NT2/D1 (cell line): ENCODE results near the gene OTOG.

Experiments used
- DNase-seq: peaks from one replicate; pipeline ENCODE4 v3.0.0-alpha.2; 2011; ENCODE audit warnings: low read depth, low spot score
- H3K27me3 ChIP-seq: 2 replicates; pipeline ENCODE4 v1.6.0; 2011; ENCODE audit warnings: mild to moderate bottlenecking; ENCODE audit not compliant: insufficient read length, insufficient read depth
- H3K36me3 ChIP-seq: 2 replicates; pipeline ENCODE4 v1.6.1; 2011; ENCODE audit warnings: mild to moderate bottlenecking, low read length, mixed read lengths; ENCODE audit not compliant: insufficient read depth, insufficient read length
- H3K4me1 ChIP-seq: 2 replicates; pipeline ENCODE4 v1.5.1; 2011; ENCODE audit not compliant: insufficient read depth, insufficient read length
- H3K4me3 ChIP-seq: 2 replicates; pipeline ENCODE4 v1.5.1; 2011; ENCODE audit warnings: low read depth; ENCODE audit not compliant: insufficient read length
- H3K9ac ChIP-seq: 2 replicates; pipeline ENCODE4 v1.6.0; 2011; ENCODE audit warnings: low read depth; ENCODE audit not compliant: insufficient read length
- H3K9me3 ChIP-seq: 2 replicates; pipeline ENCODE4 v1.5.1; 2011; ENCODE audit warnings: mild to moderate bottlenecking, low read length; ENCODE audit not compliant: insufficient read depth
- SUZ12 ChIP-seq: IDR thresholded peaks from 2 replicates; pipeline ENCODE4 v1.6.1; 2011; ENCODE audit not compliant: insufficient read length, insufficient read depth; ENCODE audit errors: extremely low read depth
- YY1 ChIP-seq: IDR thresholded peaks from 2 replicates; pipeline ENCODE4 v1.6.1; 2011; ENCODE audit not compliant: insufficient read length, insufficient read depth
- ZNF274 ChIP-seq: IDR thresholded peaks from 2 replicates; pipeline ENCODE4 v1.6.1; 2011; ENCODE audit warnings: mild to moderate bottlenecking, low read depth, low read length

Gene OTOG

DNA sequence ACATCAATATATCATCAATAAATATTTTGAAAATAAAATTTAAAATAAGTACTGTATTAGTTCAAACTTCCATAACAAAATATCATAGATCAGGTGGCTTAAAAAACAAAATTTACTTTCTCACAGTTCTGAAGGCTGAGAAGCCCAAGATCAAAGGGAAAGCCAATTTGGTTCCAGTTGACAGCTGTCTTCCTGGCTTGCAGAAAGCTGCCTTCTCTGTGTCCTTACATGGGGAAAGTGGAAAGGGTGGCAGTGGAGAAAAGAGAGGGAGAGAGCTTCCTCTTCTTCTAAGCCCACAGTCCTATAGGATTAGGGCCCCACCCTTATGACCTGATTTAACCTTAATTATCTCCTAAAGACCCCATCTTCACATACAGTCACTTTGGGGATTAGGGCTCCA is 121.1 kb downstream of the OTOG start:
- no peaks in the 10 kb centered on the region for H3K36me3 ChIP-seq
- no peaks in the 10 kb centered on the region for H3K9me3 ChIP-seq
- no peak overlapping the region for H3K4me3 ChIP-seq
- TF ChIP-seq ZNF274 (no peak), YY1 (no peak), SUZ12 (no peak)
- no peak overlapping the region for H3K9ac ChIP-seq
- no peak for DNase-seq
- peaks cover 21% of the 10 kb centered on the region for H3K27me3 ChIP-seq
- no peaks in the 10 kb centered on the region for H3K4me1 ChIP-seq

DNA sequence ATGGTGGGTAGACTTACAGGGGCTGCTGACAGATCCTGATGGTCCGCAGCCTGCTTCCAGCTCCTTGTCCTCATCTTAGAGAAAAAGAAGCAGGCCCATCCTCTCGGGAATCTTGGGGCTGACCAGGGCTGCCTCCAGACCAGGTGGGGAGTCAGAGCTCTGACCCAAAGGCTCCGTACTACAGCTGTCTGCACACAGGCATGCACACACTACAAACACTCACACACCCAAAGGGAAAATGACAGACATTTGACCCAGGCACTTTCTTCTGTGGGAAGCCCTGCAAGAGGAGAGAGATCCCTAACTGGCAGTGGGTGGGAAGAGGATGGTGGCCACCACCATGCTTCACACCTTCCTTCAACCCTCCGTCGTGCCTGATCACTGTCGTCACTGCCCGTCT is 125.4 kb downstream of the OTOG start:
- Histone ChIP-seq H3K27me3 (peaks cover 30% of the 10 kb centered on the region), H3K4me1 (no peaks in the 10 kb centered on the region), H3K9me3 (peaks cover 5% of the 10 kb centered on the region), H3K36me3 (no peaks in the 10 kb centered on the region), H3K4me3 (no peak overlapping the region), H3K9ac (no peak overlapping the region)
- TF ChIP-seq YY1 (no peak), SUZ12 (no peak), ZNF274 (no peak)
- DNase-seq = no peak

DNA sequence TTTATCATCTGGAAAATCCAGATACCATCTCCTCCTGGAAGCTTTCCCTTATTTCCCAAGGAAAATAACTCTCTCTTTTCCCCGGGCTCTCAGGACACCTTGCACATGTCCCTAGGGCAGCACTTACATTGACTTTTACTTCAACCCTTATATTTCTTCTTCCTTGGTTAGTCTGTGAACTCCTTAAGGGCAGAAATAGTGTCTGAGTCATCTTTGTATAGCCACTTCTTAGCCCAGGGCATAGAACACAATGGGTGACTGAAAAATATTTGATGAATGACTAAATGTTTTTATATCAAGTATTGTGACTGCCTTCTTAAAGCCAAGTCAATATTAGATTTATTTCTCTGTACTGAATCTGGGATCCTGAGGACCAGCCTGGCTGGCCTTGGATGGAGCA is 126.9 kb downstream of the OTOG start:
- no peak for DNase-seq
- no peak overlapping the region for H3K9ac ChIP-seq
- H3K27me3 ChIP-seq = peaks cover 30% of the 10 kb centered on the region
- no peaks in the 10 kb centered on the region for H3K4me1 ChIP-seq
- TF ChIP-seq ZNF274 (no peak), YY1 (no peak), SUZ12 (no peak)
- H3K9me3 ChIP-seq = peaks cover 8% of the 10 kb centered on the region
- H3K4me3 ChIP-seq = no peak overlapping the region
- H3K36me3 ChIP-seq = no peaks in the 10 kb centered on the region

DNA sequence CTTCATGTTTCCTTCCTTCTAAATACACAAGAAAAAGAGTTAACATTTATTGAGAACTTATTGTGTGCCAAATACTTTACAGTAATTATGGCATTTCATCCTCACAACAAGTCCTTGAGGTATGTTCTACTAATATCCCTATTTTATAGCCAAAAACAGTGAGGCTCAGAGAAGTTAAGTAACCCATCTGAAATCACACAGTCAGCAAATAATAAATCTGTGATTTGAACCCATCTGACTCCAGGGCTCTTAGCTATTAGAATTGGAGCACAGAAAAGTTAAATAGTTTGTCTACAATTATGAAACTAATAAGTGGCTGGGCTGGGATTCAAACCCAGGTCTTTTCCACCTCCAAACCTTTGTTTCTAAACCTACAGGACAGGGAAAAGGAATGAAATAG is 135.8 kb downstream of the OTOG start:
- TF ChIP-seq ZNF274 (no peak), YY1 (no peak), SUZ12 (no peak)

DNA sequence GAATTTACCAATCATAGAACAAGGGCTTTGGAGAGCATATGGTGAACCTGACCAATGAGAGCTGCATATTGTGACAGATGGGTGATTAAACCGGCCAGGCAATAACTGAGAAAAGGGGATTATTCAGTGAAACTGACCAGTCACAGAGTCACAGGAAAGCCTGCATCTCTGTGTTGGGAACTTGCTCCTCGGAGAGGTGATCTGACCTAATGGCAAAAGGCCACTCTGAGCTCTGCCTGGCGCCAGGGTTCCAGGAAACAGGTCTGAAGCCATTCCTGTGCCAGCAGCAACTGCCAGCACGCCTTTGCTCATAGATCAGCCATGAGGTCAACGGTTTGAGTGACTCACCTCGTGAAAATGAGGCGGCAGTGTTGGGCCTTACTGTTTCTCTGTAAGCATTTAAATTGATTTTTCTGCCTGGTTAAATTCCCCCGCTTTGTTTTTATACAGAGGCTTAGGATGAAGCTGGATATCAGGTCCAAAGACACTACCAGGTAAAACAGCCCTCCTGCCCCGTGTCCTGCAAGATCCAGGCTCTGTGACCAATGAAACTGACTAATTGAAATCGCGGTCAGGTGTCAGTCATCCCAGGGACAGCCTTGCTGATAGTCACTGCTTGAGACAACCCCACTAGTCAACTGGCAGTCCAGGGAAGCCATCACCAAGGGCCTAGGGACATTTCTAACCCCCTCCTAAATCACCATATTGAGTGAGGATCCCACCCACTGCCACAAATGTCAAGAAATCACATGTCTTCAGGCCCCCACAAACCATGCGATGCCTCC is 136.5 kb downstream of the OTOG start:
- Histone ChIP-seq H3K27me3 (peaks cover 26% of the 10 kb centered on the region), H3K9ac (no peak overlapping the region), H3K4me1 (no peaks in the 10 kb centered on the region), H3K9me3 (no peaks in the 10 kb centered on the region), H3K4me3 (no peak overlapping the region), H3K36me3 (no peaks in the 10 kb centered on the region)
- DNase-seq = no peak
- TF ChIP-seq SUZ12 (no peak), ZNF274 (no peak), YY1 (no peak)

More for the DNA sequence above, 135.8 kb downstream of the OTOG start:
- Histone ChIP-seq H3K36me3 (no peaks in the 10 kb centered on the region), H3K9me3 (0 out of 2 replicates have a peak, but pooled peaks cover under 1% of the 10 kb centered on the region), H3K27me3 (peaks cover 22% of the 10 kb centered on the region), H3K9ac (no peak overlapping the region), H3K4me1 (no peaks in the 10 kb centered on the region), H3K4me3 (no peak overlapping the region)
- no peak for DNase-seq

DNA sequence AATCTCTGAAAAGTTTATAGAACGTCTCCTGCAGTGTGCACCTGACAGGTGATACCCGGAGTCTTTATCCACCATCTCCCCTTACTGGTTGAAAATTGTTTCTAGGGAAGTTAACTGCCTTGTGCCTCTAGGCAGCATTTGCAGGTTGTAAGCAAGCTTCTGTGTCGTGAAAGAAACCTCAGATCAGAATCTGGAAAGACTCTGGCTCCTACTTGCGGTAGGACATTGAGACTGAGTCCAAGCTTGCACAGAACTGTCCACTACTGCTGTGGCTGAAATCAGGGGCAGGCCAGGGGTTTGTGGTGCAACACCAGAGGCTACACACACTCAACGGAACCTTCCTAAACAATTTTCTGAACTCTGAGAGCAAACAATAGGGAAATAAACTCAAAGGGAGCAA is 137.5 kb downstream of the OTOG start:
- H3K9ac ChIP-seq = no peak overlapping the region
- peaks cover 31% of the 10 kb centered on the region for H3K27me3 ChIP-seq

DNA sequence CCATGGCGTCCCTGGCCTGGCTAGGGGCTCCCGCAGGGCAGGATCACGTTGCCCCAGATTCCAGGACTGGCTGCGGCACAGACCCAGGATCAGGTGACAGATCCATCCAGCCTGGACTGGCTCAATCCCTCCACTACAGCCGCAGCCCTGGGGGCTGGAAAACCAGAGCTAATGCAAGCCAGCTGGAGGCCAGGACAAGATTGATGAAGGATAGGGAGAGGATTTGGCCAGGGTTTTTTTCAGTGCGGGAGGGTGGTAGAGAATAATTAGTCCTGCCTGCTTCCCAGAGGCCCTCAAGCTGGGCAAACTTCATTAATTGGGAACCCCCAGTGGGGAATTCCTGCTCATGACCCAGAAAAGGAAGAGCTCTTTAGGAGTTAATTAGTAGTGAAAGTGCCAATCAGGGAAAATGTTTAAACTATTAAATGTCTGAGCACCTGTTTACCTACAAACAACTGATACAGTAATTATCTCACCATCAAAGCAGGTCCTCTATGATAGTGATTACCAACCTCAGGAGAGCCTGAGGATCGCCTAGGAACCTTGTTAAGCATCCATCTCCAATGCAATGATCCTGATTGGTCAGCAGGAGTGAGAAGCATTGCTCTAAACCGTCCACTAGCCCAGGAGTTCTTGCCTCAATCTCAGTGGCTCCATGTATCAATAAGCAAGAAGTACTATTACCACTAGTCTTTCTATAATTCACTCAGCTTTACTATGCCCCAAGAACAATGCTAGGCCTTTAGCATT is 139.3 kb downstream of the OTOG start:
- Histone ChIP-seq H3K4me1 (no peaks in the 10 kb centered on the region), H3K4me3 (no peak overlapping the region), H3K9me3 (no peaks in the 10 kb centered on the region), H3K27me3 (peaks cover 29% of the 10 kb centered on the region), H3K9ac (no peak overlapping the region), H3K36me3 (no peaks in the 10 kb centered on the region)
- DNase-seq = no peak
- TF ChIP-seq YY1 (no peak), SUZ12 (no peak), ZNF274 (no peak)

More for the DNA sequence above, 137.5 kb downstream of the OTOG start:
- H3K9me3 ChIP-seq = no peaks in the 10 kb centered on the region
- no peaks in the 10 kb centered on the region for H3K4me1 ChIP-seq
- no peak for TF ChIP-seq SUZ12
- TF ChIP-seq ZNF274 = no peak
- TF ChIP-seq YY1 = no peak
- no peak overlapping the region for H3K4me3 ChIP-seq
- DNase-seq = no peak
- no peaks in the 10 kb centered on the region for H3K36me3 ChIP-seq
